IPS-15b (cell line): ENCODE results near the gene CANT1.
"Not testable (repeated sequence)": the region's sequence is repeated elsewhere in the genome, so short reads cannot be mapped to it uniquely, and the experiment has no call there.

ENCODE experiments used
- H3K27me3 ChIP-seq: one replicate; pipeline ENCODE4 v1.6.1; 2013; ENCODE audit warnings: low read length; ENCODE audit not compliant: control insufficient read depth, insufficient read depth
- H3K36me3 ChIP-seq: one replicate; pipeline ENCODE4 v1.6.1; 2013; ENCODE audit warnings: low read length; ENCODE audit not compliant: control insufficient read depth, insufficient read depth
- H3K4me1 ChIP-seq: one replicate; pipeline ENCODE4 v1.6.1; 2013; ENCODE audit warnings: mild to moderate bottlenecking, low read length; ENCODE audit not compliant: control insufficient read depth, insufficient read depth
- H3K4me3 ChIP-seq: one replicate; pipeline ENCODE4 v1.5.1; 2013; ENCODE audit warnings: low read depth, low read length
- H3K9ac ChIP-seq: one replicate; pipeline ENCODE4 v1.6.1; 2013; ENCODE audit warnings: low read depth, mild to moderate bottlenecking, low read length
- H3K9me3 ChIP-seq: one replicate; pipeline ENCODE4 v1.6.1; 2013; ENCODE audit warnings: mild to moderate bottlenecking, low read length; ENCODE audit not compliant: control insufficient read depth, insufficient read depth

Gene CANT1

GRCh38 chr17:79023180-79023705, 13.7 kb upstream of the CANT1 start:
- H3K4me3 ChIP-seq, result peak overlapping the region; percentile 67
- no peaks in the 10 kb centered on the region for H3K36me3 ChIP-seq
- no peaks in the 10 kb centered on the region for H3K9me3 ChIP-seq
- H3K9ac ChIP-seq, result no peak overlapping the region
- peaks cover 68% of the 10 kb centered on the region for H3K27me3 ChIP-seq
- H3K4me1 ChIP-seq, result peaks cover 2% of the 10 kb centered on the region

GRCh38 chr17:79022507-79022991, 13.0 kb upstream of the CANT1 start:
- no peaks in the 10 kb centered on the region for H3K9me3 ChIP-seq
- H3K9ac ChIP-seq, result no peak overlapping the region
- no peak overlapping the region for H3K4me3 ChIP-seq
- no peaks in the 10 kb centered on the region for H3K36me3 ChIP-seq
- peaks cover 2% of the 10 kb centered on the region for H3K4me1 ChIP-seq
- H3K27me3 ChIP-seq, result peaks cover 68% of the 10 kb centered on the region

- peaks cover 63% of the 10 kb centered on the region for H3K27me3 ChIP-seq
- not testable (repeated sequence) for H3K36me3 ChIP-seq, H3K4me3 ChIP-seq, H3K9ac ChIP-seq, H3K9me3 ChIP-seq, H3K4me1 ChIP-seq
Measured at GRCh38 chr17:79021929-79022328, 12.4 kb upstream of the CANT1 start.

- Histone ChIP-seq H3K27me3 (peaks cover 54% of the 10 kb centered on the region), H3K4me3 (no peak overlapping the region), H3K9ac (no peak overlapping the region), H3K36me3 (no peaks in the 10 kb centered on the region), H3K9me3 (peaks cover 4% of the 10 kb centered on the region), H3K4me1 (peaks cover 2% of the 10 kb centered on the region)
Measured at GRCh38 chr17:79020631-79021301, 11.2 kb upstream of the CANT1 start.

- H3K9me3 ChIP-seq, result peaks cover 5% of the 10 kb centered on the region
- peaks cover 2% of the 10 kb centered on the region for H3K4me1 ChIP-seq
- H3K36me3 ChIP-seq, result no peaks in the 10 kb centered on the region
- no peak overlapping the region for H3K9ac ChIP-seq
- no peak overlapping the region for H3K4me3 ChIP-seq
- H3K27me3 ChIP-seq, result peaks cover 45% of the 10 kb centered on the region
Measured at GRCh38 chr17:79019632-79020584, 10.3 kb upstream of the CANT1 start.

- Histone ChIP-seq H3K27me3 (peaks cover 41% of the 10 kb centered on the region), H3K9me3 (peaks cover 11% of the 10 kb centered on the region), H3K4me3 (no peak overlapping the region), H3K9ac (no peak overlapping the region), H3K4me1 (peaks cover 2% of the 10 kb centered on the region), H3K36me3 (no peaks in the 10 kb centered on the region)
Measured at GRCh38 chr17:79019261-79019631, 9.7 kb upstream of the CANT1 start.

GRCh38 chr17:79018370-79018695, 8.8 kb upstream of the CANT1 start:
- H3K27me3 ChIP-seq, result peaks cover 36% of the 10 kb centered on the region
- peaks cover 16% of the 10 kb centered on the region for H3K9me3 ChIP-seq
- H3K36me3 ChIP-seq, result no peaks in the 10 kb centered on the region
- peaks cover 1% of the 10 kb centered on the region for H3K4me1 ChIP-seq
- H3K4me3 ChIP-seq, result no peak overlapping the region
- H3K9ac ChIP-seq, result no peak overlapping the region

- H3K4me3 ChIP-seq, result no peak overlapping the region
- peaks cover 30% of the 10 kb centered on the region for H3K27me3 ChIP-seq
- H3K4me1 ChIP-seq, result no peaks in the 10 kb centered on the region
- no peaks in the 10 kb centered on the region for H3K36me3 ChIP-seq
- H3K9me3 ChIP-seq, result peaks cover 18% of the 10 kb centered on the region
- H3K9ac ChIP-seq, result no peak overlapping the region
Measured at GRCh38 chr17:79017546-79018369, 8.2 kb upstream of the CANT1 start.

GRCh38 chr17:79014158-79014758, 4.7 kb upstream of the CANT1 start:
- H3K9me3 ChIP-seq, result peaks cover 18% of the 10 kb centered on the region
- no peaks in the 10 kb centered on the region for H3K36me3 ChIP-seq
- peaks cover 2% of the 10 kb centered on the region for H3K27me3 ChIP-seq
- H3K4me1 ChIP-seq, result no peaks in the 10 kb centered on the region
- no peak overlapping the region for H3K9ac ChIP-seq
- H3K4me3 ChIP-seq, result no peak overlapping the region

- Histone ChIP-seq H3K36me3 (no peaks in the 10 kb centered on the region), H3K9ac (no peak overlapping the region), H3K4me3 (no peak overlapping the region), H3K4me1 (no peaks in the 10 kb centered on the region), H3K27me3 (peaks cover 17% of the 10 kb centered on the region), H3K9me3 (peaks cover 18% of the 10 kb centered on the region)
Measured at GRCh38 chr17:79012563-79013134, 3.1 kb upstream of the CANT1 start.
